Stimulated activated CD8-positive, alpha-beta memory T cell treated with anti-CD3 and anti-CD28 coated beads, Interleukin-7, amount 100 ng/mL, for 48 hours (primary cell): ENCODE measurements around the gene GTF3A.

Experiments
- DNase-seq, 2 donors: peaks; one replicate each; pipeline ENCODE4 v3.0.0-alpha.2; 2020; ENCODE audit warnings: low read depth in 1 of 2; ENCODE audit errors: extremely low read depth in 1 of 2

GTF3A gene

DNA sequence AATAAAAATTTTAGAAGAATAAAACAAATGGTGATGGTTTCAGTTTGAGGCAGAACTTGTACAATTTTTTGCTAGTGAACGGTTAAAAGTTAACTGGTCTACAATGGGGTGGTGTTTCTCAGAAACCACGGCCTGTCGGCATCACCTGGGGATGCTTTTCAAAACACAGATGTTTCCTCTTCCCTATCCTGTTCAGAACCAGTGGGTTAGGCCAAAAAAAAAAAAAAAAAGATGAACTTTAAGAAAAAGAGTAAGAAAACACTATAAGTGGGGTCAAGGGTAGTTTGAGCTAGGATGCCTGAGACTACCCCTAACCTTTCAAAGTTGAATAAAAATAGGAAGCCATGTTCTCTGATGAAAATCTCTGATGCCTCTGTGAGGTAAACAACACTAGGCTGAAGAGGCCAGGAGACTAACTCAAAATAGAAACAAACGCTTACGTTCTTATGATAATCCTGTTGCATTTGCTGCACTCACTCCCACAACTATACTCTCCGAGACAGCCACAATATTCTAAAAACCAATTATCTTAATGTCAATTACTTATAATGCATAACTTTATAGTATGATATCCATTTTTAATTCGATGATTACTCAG, 22.7 kb downstream of the GTF3A start:
- no peak for DNase-seq

DNA sequence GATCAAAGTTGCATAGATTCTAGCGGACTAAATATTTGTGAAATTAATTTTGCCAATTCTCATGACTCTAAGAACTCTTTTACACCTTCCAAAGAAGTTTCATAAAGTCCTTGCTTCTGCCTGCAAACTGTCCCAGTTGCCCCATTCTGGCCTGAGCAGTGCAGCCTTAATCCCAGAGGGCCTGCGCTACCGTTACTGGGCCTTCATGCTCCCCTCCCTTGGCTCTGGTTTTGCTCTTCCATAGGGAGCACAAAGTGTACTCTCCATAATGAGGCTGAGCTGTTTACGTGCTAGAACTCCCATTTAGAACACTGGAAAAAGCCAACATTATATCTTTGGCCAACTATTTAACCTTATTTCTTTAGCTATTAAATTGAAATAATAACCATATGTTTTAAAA, 23.9 kb downstream of the GTF3A start:
- DNase-seq, result no peak

DNA sequence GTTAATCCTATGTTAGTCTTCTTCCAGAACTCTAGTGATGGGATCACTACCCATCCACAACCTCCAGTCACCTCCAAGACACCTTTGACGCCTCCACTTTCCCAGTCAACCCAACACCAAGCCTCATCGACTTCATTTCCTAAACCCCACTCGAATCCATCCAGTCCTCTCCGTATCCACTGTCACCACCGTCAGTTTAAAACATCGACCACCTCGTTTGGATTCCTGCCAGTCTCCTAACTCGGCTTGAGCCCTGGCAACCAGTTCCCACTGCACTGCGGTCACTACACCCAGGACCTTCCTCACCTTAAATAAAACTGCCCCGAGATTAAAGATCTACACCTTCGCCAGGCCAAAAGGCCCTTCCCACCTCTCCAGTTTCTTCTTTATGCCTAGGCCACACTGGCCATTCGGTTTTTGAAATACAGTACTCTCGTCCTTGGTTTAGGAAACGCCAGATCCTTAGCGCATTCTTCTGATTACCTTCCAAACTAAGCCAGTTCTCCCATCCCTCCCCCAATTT, 24.7 kb downstream of the GTF3A start:
- DNase-seq, result no peak

DNA sequence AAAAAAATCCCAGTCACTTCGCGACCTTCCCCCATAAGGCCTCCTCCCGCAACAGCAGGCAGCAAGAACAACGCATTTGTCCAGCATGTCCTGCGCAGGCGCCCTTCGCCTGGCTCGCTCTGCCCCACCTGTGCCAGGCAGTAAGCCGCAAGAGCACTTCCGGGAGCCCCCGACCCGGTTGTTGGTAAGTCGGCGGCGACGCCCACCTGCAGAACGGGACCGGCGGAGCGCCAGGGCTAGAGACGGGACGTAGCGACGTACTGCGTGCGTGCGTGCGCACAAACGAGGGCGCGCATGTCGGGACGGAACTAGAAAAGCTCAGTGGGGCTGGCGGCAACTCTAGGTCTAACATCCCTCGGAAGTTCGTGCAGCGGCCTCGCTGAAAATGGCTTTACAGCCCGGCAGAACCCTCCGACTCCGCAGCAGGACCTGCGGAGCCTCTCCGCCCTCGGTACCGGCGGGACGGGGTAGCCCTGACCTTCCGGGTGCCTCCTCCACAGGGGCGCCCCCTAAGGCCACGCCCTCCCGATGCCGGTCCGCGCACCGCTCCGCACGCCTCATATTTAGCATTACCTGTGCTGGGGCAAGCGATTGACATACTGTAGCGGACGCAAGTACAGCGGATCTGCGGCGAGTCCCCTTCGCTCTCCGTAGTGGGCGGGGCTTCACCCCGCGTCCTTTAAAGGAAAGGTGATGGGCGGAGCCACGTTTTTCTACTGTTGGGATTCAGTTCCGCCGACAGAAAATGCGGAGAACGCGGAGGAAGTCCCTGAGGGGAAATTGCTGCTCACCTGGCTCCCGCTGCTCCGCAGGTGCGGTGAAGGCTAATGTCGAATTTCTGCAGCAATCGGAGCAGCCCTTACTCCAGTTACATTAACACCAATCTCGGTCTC, 25.8 kb downstream of the GTF3A start, which contains the start of gene MTIF3:
MTIF3 (minus strand) TSS at position 629 of the 893 bp plus-strand sequence. CDS start 10,116 bp downstream, outside the sequence.
- DNase-seq, result peak; percentile 89 to 97

DNA sequence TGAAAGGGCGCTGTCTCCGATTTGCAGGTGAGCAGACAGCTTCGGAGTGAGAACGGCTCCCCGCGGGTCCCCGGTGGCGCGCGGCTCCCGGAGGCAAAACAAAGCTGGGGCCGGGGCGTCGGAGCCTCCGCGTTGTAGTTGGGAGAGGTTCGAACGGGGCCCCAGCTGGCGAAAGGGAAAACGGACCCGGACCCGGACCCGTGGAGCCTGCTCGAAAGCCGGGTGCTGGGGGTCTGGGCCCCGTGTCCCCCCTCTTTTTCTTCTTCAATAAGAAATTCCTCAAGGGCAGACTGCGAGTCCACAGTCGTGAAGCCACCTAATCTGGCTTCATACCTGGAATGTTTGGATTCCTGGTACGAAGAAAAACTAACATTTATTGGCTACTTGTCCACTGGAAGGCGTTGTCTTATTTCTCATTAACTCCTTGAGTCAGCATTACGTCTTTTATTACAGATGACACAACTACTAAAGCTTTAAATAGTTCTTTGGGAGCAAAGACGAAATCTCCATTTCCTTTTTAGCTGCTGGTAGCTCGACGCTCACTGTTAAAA, 26.6 kb downstream of the GTF3A start:
- DNase-seq, result no peak

DNA sequence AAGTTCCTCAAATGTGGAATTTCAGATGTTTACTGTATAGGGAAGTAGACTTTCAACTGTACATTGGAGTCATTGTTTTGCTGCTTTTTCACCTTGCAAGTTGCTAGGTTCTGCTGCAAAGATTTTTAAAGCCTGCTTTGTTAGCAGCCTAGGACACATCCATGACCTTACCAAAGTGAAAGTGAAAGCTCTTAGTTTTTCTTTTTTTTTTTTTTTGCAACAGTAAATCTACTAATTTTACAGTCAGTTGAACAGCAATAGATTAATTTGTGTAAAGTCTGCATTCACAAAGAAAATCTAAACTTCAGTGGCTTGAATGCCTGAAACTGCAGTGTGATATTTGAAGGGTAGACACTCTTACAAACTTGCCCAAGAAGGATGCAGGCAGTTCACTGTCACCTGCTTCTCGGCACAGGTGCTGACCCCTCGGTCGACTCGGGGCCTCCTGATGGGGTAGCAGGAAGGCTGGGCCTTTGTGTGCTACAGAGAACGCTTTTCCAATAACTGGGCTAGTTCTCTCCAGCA, 31.0 kb downstream of the GTF3A start:
- no peak for DNase-seq

DNA sequence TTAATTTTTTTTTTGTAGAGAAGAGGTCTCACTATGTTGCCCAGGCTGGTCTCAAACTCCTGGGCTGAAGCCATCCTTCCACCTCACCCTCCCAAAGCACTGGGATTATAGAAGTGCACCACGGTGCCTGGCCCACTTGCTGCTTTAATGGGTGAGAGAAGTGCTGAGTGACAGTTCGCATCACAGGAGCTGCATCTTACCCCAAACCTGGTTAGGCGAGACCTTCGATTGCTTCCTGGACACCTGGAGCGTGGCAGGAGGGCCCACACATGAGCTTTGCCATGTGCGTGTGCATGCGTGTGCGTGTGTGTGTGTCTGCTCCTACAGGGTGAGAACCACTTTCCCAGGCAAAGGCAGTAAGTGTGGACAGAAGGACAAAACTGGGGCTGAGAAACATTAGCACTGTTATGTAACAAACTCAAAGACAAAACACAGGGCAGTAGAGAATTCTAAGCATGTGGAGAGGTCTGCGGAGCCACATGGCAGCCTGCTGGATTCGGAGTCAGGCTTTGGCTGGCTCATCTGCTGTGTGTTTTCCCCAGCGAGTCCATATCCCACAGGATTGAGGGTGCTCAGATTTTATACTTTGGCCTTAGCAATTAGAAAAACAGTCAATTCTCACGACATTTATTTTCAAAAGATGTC, 37.6 kb downstream of the GTF3A start:
- DNase-seq, result no peak

DNA sequence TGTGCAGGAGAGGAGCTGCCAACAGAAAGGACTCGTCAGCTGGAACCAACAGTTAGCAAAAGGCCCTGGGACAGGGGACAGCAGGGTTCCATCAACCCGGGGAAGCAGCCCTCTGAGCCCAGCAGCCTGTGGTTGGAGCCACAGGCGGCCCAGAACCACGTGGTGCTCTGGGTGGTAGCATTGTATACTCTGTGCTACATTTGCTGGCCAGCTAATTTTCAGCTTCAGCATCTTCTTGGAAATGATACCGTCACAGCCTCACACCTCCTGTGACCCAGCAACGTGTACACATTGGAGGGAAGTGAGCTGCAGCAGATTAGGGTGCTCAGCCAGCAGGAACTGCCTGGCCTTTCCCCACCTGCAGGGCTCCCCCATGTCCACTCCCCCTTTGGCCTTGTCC, 39.1 kb downstream of the GTF3A start:
- DNase-seq, result no peak

DNA sequence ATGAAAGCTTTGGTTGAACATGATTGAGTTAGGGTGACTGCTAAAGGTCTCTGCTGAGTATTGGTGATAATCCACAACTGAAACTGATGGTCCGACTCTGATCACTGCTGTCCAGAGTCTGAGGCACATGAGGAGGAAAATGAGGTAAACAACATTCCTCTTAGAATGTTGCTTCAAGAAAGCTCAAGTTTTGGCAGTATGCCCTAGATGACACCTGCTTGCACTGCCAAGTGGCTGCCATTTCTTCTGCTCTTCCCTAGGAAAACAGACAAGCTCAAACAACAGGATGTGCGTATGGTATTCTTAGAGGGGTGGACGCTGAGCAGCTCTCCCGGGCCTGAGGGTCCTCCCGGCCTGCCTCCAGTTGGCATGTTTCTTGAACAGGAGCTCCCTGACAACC, 41.2 kb downstream of the GTF3A start:
- DNase-seq, result no peak

DNA sequence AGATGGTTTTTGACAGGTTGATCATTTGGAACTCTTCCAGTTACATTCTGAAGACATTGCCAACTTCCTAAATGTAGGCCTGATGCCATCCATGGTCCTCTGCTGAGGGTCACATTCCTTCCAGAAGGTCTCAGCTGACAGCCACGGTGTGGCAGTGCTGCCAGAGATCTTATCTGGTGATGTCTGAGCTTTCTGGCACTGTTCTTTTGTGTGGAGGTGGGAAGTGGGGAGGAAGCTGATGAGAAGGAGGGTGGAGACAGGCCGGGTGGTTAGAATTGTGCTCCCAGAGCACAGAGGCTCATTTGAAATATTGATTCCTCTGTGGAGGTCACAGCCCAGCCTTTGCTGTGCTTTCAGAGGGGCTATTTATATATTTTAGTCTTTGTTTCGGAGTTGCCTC, 42.1 kb downstream of the GTF3A start:
- no peak for DNase-seq

DNA sequence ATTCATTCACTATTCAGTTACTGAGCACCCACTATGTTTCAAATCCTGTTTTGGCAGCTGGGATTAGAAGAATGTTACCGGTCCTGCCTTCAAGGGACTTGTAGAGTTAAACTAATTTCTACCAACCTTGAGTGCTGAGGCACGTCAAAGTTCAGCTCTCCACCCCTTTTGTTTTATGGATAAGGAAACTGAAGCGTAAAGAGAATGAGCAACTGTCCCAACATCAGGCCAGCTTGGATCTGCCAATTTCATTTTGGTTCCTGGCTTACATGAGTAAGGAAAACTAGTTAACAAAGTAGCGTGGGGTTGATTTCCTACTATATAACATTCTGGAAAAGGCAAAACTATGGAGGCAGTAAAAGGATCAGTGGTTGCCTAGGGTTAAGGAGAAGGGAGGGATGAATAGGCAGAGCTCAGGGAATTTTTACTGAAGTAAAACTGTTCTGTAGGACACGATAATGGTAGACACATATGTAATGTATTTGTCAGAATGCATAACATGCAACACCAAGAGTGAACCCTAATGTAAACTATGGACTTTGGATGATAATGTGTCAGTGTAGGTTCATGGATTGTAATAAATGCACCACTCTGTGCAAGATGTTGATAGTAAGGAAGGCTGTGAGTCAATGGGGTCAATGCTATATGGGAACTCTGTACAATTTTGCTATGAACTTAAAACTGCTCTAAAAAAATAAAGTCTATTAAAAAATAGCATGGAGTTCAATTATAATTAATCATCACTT, 45.8 kb downstream of the GTF3A start:
- no peak for DNase-seq

DNA sequence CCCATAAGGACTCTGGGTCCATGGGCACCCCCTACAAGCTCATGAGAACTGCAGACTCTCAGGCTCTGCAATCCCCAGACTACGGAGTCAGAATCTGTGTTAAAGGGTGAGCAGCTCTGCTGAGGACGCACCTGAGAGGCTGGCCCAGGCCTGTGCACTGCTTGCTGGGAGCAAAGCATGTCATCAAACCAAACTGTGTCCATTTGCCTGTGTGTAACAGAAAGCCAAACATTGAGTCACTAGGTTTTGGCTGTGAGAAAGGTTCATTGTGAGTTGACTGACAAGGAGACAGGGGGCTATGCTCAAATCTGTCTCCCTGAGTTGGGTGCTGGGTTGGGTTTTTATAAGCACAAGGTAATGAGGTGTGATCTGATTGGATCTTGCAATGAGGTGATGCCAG, 48.0 kb downstream of the GTF3A start:
- no peak for DNase-seq

DNA sequence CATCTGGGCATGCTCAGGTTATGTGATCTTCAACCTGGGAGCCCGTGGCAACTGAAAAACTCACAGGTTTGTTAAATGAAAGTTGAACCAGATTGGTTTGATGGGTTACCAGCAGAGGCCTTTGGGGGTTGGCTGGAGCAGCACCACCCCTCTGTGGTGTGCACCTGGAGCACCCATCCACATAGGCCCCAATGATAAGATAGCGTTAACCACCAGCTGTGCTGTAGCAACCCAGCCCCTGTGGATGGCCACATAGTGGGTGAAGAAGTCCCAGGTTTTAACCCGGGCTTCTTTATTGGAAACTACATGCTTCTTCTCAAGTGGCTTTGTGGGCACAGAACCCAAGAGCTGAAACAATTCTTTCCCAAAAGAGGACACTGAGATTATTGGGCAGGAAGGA, 48.5 kb downstream of the GTF3A start:
- no peak for DNase-seq

DNA sequence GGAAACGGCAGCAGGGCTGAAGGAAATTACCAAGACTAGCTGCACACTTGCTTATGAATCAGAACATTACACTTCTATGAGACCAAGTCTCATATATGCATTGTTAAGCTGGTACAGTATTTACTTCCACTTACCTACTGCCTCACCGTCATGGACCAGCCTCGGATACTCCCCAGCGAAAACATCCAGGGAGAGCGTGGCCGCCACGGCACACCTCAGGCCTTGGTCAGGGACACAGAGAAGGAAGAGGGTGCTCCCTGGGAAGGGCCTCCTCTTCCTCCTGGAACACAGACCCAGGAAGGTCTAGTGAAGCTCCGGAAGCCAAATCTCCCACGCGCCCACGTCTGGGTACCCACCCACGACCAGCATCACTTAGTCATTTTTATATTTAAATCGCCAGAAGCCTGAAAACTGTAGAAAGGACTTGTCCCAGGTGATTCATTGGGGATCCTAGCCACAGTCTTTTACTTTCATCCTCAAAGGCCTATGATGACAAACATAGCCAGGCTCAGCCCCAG, 50.4 kb downstream of the GTF3A start:
- DNase-seq, result no peak

DNA sequence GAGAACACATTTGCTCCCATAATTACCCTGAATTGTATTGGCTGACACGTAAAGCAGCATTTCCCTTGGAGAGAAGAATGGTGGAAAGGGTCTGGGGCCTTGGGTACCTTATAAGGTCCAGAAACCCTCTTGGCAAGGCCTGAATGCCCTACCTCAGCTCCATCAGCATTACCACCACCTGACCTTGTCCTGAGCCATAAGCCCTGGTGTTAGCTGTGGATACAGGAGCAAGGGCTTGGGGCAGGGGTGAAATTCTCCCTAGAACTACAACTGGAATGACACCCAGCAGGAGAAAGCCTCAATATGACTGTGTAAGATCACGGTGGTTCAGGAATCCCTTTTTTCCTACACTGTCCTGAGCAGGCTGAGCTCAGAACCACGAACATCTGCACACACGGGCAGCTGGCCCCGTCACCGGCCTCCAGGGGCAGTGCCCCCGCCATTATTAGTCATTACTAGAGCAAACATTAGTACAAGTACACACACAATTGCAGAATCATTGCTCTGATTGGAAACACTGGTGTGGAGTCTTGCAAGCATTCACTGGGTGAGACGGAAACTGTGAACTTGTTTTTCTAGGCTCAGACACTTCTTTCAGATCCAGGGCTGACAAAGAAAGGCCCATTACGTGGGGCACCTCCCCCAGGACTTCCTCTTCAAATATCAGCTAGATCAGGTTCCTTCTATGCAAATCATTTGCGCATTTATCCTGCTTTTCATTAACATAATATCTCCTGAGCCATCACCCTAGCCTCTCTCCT, 52.7 kb downstream of the GTF3A start:
- DNase-seq, result no peak

DNA sequence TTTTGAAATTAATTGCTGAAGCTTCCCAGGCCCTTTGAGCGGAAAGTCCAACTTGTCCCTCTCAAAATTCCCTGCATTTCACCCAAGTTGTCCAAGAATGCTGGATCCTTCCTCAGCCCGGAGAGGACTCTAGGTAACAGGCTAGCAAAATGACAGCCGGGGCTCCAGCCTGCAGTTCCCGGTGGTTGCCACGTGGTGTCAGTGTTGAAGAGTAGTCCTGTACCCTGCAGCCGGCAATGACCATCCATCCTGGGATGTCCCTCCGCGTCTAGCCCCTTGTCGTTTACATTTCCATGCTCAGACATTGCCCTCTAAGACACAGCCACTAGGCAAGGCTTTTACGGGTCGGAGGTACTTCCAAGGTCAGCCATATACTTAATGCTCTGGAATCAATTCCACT, 57.3 kb downstream of the GTF3A start:
- DNase-seq, result no peak

DNA sequence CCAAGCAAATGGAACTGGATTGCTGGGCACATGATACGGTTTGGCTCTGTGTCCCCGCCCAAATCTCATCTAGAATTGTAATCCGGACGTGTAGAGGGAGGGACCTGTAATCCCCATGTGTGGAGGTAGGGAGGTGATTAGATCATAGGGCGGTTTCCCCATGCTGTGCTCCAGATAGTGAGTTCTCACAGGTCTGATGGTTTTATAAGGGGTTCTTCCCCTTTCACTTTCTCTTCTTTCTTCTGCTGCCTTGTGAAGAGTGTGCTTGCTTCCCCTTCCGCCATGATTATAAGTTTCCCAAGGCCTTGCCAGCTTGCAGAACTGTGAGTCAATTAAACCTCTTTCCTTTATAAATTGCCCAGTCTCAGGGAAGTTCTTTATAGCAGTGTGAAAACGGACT, 58.6 kb downstream of the GTF3A start:
- no peak for DNase-seq

DNA sequence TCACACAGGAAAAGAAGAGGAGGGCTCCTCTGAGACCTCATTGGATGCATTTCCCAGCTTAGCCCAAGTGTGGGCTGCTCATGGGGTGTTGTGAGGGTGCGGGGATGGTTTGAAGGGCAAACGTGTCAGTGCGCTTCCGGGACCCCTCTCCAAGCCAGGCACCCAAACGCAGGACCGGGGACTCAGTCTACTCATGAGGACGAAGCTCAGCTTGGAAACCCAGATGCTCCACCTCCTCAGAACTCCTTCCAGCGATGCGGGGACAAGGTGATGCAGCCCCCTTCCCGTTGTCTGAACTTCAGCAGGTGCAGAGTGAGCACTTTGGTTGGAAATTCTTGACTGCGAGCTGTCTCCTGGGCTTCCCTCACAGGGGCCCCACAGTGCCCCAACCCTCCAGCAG, 59.0 kb downstream of the GTF3A start:
- no peak for DNase-seq
